Lung microvascular endothelial cell (primary cell): ENCODE measurements around the gene ARHGAP26. TPM values are rescaled to one million over a fixed set of nuclear protein-coding genes. Genes with fewer than 3 reads are reported as not detected.
A peak's percentile ranks its signal among the peaks of the same experiment; 100 is the strongest.

Experiments
- DNase-seq, 2 donors: peaks; one replicate each; pipeline versions ENCODE4 v3.0.0 to v3.0.0-alpha.2; 2010; ENCODE audit warnings: low read depth in 2 of 2
- total RNA-seq: library from RNA; depleted of rRNA; stranded (reverse); fragments of >200 nt; gene quantifications from 2 replicates; pipeline ENCODE4 v1.2.1, GENCODE V29; 2014

The ARHGAP26 gene
- total RNA-seq, 1 donor from 2014 or later: 34.5 TPM

GRCh38 chr5:142810743-142811290, 40.6 kb downstream of the ARHGAP26 start:
- DNase-seq: no peak

- peak; percentile 53 to 67 for DNase-seq
These were observed 41.8 kb downstream of the ARHGAP26 start for GRCh38 chr5:142811866-142812557.

- DNase-seq: no peak
These were observed 43.0 kb downstream of the ARHGAP26 start for GRCh38 chr5:142813220-142813619.

- peak; percentile 68 to 75 for DNase-seq
These were observed 43.9 kb downstream of the ARHGAP26 start for GRCh38 chr5:142814122-142814521.

- DNase-seq: no peak
These were observed 45.3 kb downstream of the ARHGAP26 start for GRCh38 chr5:142815469-142815868.

GRCh38 chr5:142816531-142817430, 46.6 kb downstream of the ARHGAP26 start:
- DNase-seq: peak in 1 of 2 donors; percentile 60

GRCh38 chr5:142817949-142818431, 47.8 kb downstream of the ARHGAP26 start:
- DNase-seq: peak in 1 of 2 donors; percentile 51

GRCh38 chr5:142819292-142819691, 49.1 kb downstream of the ARHGAP26 start:
- DNase-seq: no peak

- no peak for DNase-seq
These were observed 49.6 kb downstream of the ARHGAP26 start for GRCh38 chr5:142819825-142820224.

GRCh38 chr5:142820447-142820846, 50.3 kb downstream of the ARHGAP26 start:
- DNase-seq: no peak

GRCh38 chr5:142821034-142821732, 51.0 kb downstream of the ARHGAP26 start:
- no peak for DNase-seq

GRCh38 chr5:142821733-142822487, 51.7 kb downstream of the ARHGAP26 start:
- peak; percentile 47 to 87 for DNase-seq

GRCh38 chr5:142823126-142823525, 52.9 kb downstream of the ARHGAP26 start:
- DNase-seq: peak in 1 of 2 donors; percentile 39

- no peak for DNase-seq
These were observed 53.6 kb downstream of the ARHGAP26 start for GRCh38 chr5:142823806-142824205.

- DNase-seq: no peak
These were observed 54.2 kb downstream of the ARHGAP26 start for GRCh38 chr5:142824391-142824790.

GRCh38 chr5:142825378-142826089, 55.4 kb downstream of the ARHGAP26 start:
- peak in 1 of 2 donors; percentile 63 for DNase-seq

GRCh38 chr5:142826093-142826492, 55.9 kb downstream of the ARHGAP26 start:
- DNase-seq: peak in 1 of 2 donors; percentile 32

GRCh38 chr5:142826741-142827492, 56.7 kb downstream of the ARHGAP26 start:
- peak; percentile 86 to 88 for DNase-seq

GRCh38 chr5:142827934-142828576, 57.9 kb downstream of the ARHGAP26 start:
- DNase-seq: peak in 1 of 2 donors; percentile 38
